K562 (cell line): ENCODE measurements around the gene LY6G6D. TPM values are rescaled to one million over a fixed set of nuclear protein-coding genes. Genes with fewer than 3 reads are reported as not detected.
A peak's percentile ranks its signal among the peaks of the same experiment; 100 is the strongest.

Experiments
- ARID2 ChIP-seq: fragments of 450-650 bp; IDR thresholded peaks from 2 replicates; pipeline ENCODE4 v1.6.1; 2017; ENCODE audit warnings: antibody characterized with exemption, mild to moderate bottlenecking
- ASH1L ChIP-seq: fragments of 450-650 bp; IDR thresholded peaks from 2 replicates; pipeline ENCODE4 v1.6.1; 2018; ENCODE audit warnings: borderline replicate concordance, mild to moderate bottlenecking, low read depth; ENCODE audit not compliant: partially characterized antibody
- CHCHD3 ChIP-seq: fragments of 250-450 bp; sonication (Bioruptor Pico); IDR thresholded peaks from 2 replicates; pipeline ENCODE4 v2.1.2; 2022; ENCODE audit warnings: mild to moderate bottlenecking
- CTCF ChIP-seq, 3 experiments: IDR thresholded peaks in 2 of 3; conservative IDR thresholded peaks in 1 of 3; 2 replicates each; pipeline ENCODE4 v1.5.1; 2011 to 2012; ENCODE audit warnings: low read length in 3 of 3, mild to moderate bottlenecking in 3 of 3, control low read depth in 2 of 3, improper control_type of control experiment in 1 of 3, inconsistent platforms in 1 of 3, low read depth in 1 of 3, mixed read lengths in 1 of 3, moderate library complexity in 1 of 3; ENCODE audit not compliant: insufficient read depth in 2 of 3
- E2F6 ChIP-seq, 2 experiments: IDR thresholded peaks; 2 replicates each; pipeline ENCODE4 v1.6.1; 2011; ENCODE audit warnings: borderline replicate concordance in 1 of 2, control low read depth in 1 of 2, low read depth in 1 of 2, low read length in 1 of 2, mild to moderate bottlenecking in 1 of 2, mixed read lengths in 1 of 2, moderate library complexity in 1 of 2; ENCODE audit not compliant: insufficient read depth in 1 of 2, insufficient read length in 1 of 2, poor library complexity in 1 of 2, severe bottlenecking in 1 of 2; ENCODE audit errors: extremely low read depth in 1 of 2
- EP400 ChIP-seq: fragments of 450-650 bp; IDR thresholded peaks from 2 replicates; pipeline ENCODE4 v1.6.1; 2017; ENCODE audit warnings: antibody characterized with exemption, mild to moderate bottlenecking, moderate library complexity
- GTF2A2 ChIP-seq: IDR thresholded peaks from 2 replicates; pipeline ENCODE4 v1.6.1; 2016; ENCODE audit warnings: mild to moderate bottlenecking, missing genetic modification characterization, missing compliant biosample characterization
- MEIS2 ChIP-seq: fragments of 450-650 bp; IDR thresholded peaks from 2 replicates; pipeline ENCODE4 v1.6.1; 2014; ENCODE audit warnings: mild to moderate bottlenecking; ENCODE audit not compliant: partially characterized antibody
- MTF1 ChIP-seq: fragments of 250-450 bp; sonication (Bioruptor Pico); IDR thresholded peaks from 2 replicates; pipeline ENCODE4 v1.9.0; 2021; ENCODE audit warnings: moderate library complexity, mild to moderate bottlenecking, inconsistent platforms, borderline replicate concordance
- NR2C2 ChIP-seq, 2 experiments: fragments of 200-800 bp in 1 of 2; sonication (Bioruptor generic) in 1 of 2; sonication (generic) in 1 of 2; formaldehyde crosslinking in 1 of 2; IDR thresholded peaks; 2 replicates each; pipeline versions ENCODE4 v1.6.1 to v1.8.0; 2016 to 2022; ENCODE audit warnings: mild to moderate bottlenecking in 1 of 2, missing compliant biosample characterization in 1 of 2, missing genetic modification characterization in 1 of 2, missing genetic modification reagents in 1 of 2
- RAD21 ChIP-seq, 2 experiments: fragments of 250-450 bp in 1 of 2; fragments of 450-650 bp in 1 of 2; sonication (Bioruptor Pico) in 1 of 2; formaldehyde crosslinking in 1 of 2; IDR thresholded peaks in 1 of 2; conservative IDR thresholded peaks in 1 of 2; 2 replicates each; pipeline versions ENCODE4 v1.4.0 to v1.8.0; 2020 to 2022; ENCODE audit warnings: mild to moderate bottlenecking in 2 of 2, moderate library complexity in 1 of 2
- RFX1 ChIP-seq: fragments of 450-650 bp; IDR thresholded peaks from 2 replicates; pipeline ENCODE4 v1.6.1; 2016; ENCODE audit warnings: mild to moderate bottlenecking, moderate library complexity
- SMARCC2 ChIP-seq: fragments of 450-650 bp; IDR thresholded peaks from 2 replicates; pipeline ENCODE4 v1.6.1; 2017; ENCODE audit warnings: antibody characterized with exemption, moderate library complexity, mild to moderate bottlenecking, low read depth
- TAL1 ChIP-seq: fragments of 450-650 bp; IDR thresholded peaks from 2 replicates; pipeline ENCODE4 v1.6.1; 2016; ENCODE audit warnings: mild to moderate bottlenecking
- TEAD1 ChIP-seq, 2 experiments: fragments of 450-650 bp in 1 of 2; sonication (generic) in 1 of 2; formaldehyde crosslinking; IDR thresholded peaks; 2 replicates each; pipeline versions ENCODE4 v1.4.0 to v1.8.0; 2020 to 2022; ENCODE audit warnings: mild to moderate bottlenecking in 2 of 2, missing genetic modification reagents in 1 of 2
- TGIF2 ChIP-seq: sonication (generic); formaldehyde crosslinking; IDR thresholded peaks from 2 replicates; pipeline ENCODE4 v1.8.1; 2022; ENCODE audit warnings: mild to moderate bottlenecking, missing genetic modification reagents, moderate library complexity
- ZNF174 ChIP-seq: fragments of 250-450 bp; sonication (Bioruptor Pico); IDR thresholded peaks from 2 replicates; pipeline ENCODE4 v1.4.0; 2020; ENCODE audit warnings: mild to moderate bottlenecking
- ZNF57 ChIP-seq: fragments of 450-650 bp; formaldehyde crosslinking; IDR thresholded peaks from 2 replicates; pipeline ENCODE4 v1.4.0; 2020; ENCODE audit warnings: mild to moderate bottlenecking, moderate library complexity
- ZNF766 ChIP-seq: fragments of 200-800 bp; sonication (Bioruptor generic); conservative IDR thresholded peaks from 2 replicates; pipeline ENCODE4 v1.6.1; 2016; ENCODE audit warnings: missing genetic modification characterization, missing compliant biosample characterization
- polyA plus RNA-seq, 8 experiments: library from polyadenylated mRNA; depleted of rRNA in 4 of 8; stranded (reverse) in 5 of 8; unstranded in 3 of 8; fragments of >200 nt; fragmentation: Nextera tagmentation in 2 of 8; fragmentation: Illumina TruSeq in 1 of 8; extraction: Ambion mirVana in 2 of 8; extraction: Trizol in 1 of 8; gene quantifications; 2 replicates each; pipeline versions ENCODE4 v1.2.1 to v1.2.3, GENCODE V29; 2011 to 2014; ENCODE audit warnings: inconsistent platforms in 1 of 8, missing spikeins in 1 of 8
- total RNA-seq, 7 experiments: library from RNA; depleted of rRNA in 6 of 7; stranded (reverse); fragments of >200 nt in 6 of 7; fragmentation: Illumina TruSeq in 2 of 7; extraction: Trizol in 2 of 7; gene quantifications; 2 replicates each; pipeline versions ENCODE4 v1.2.1 to v1.2.3, GENCODE V29; 2011 to 2021; ENCODE audit warnings: low replicate concordance in 1 of 7
- TF ChIP-seq, protein P1 (sequence below): fragments of 250-450 bp; sonication (Bioruptor Pico); IDR thresholded peaks from 2 replicates; pipeline ENCODE4 v1.9.0; 2021; ENCODE audit warnings: mild to moderate bottlenecking
- TF ChIP-seq, protein P2 (sequence below): IDR thresholded peaks from 3 replicates; pipeline ENCODE4 v1.6.1; 2011; ENCODE audit warnings: borderline replicate concordance, mild to moderate bottlenecking; ENCODE audit not compliant: insufficient read length, insufficient read depth
- TF ChIP-seq, protein P3 (sequence below): fragments of 450-650 bp; IDR thresholded peaks from 2 replicates; pipeline ENCODE4 v1.7.0; 2016; ENCODE audit warnings: borderline replicate concordance

Gene LY6G6D
- total and polyA plus RNA-seq, 9 of the 15 experiments (the other 6 are each of a cell fraction or from before 2014, with no cell fraction given), result 0.30 to 0.38 TPM; not detected in 7

GRCh38 chr6:31729515-31729978 is 14.4 kb downstream of the LY6G6D start (continued):
- TF ChIP-seq ZNF174 (CRISPR knock-in tag), result no peak
- no peak for TF ChIP-seq ASH1L
- no peak for TF ChIP-seq RFX1
- TF ChIP-seq, protein P1, sequence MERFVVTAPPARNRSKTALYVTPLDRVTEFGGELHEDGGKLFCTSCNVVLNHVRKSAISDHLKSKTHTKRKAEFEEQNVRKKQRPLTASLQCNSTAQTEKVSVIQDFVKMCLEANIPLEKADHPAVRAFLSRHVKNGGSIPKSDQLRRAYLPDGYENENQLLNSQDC (CRISPR knock-in tag), result peak; percentile 85; the same call in 1 of the 2 replicates
- no peak for TF ChIP-seq ZNF57 (CRISPR knock-in tag)
- TF ChIP-seq EP400, result no peak
- no peak for TF ChIP-seq E2F6 (IDR thresholded peaks at IDR 0.05; ENCODE audit: borderline replicate concordance in 1 of 2, extremely low read depth in 1 of 2, insufficient read depth in 1 of 2, insufficient read length in 1 of 2, low read depth in 1 of 2, low read length in 1 of 2, poor library complexity in 1 of 2, severe bottlenecking in 1 of 2)
- TF ChIP-seq NR2C2 (CRISPR knock-in tag; IDR thresholded peaks at IDR 0.05), result peak; percentile 47; the same call in 1 of the 2 replicates
- TF ChIP-seq NR2C2 (tag; IDR thresholded peaks at IDR 0.05), result no peak
- TF ChIP-seq, protein P2, sequence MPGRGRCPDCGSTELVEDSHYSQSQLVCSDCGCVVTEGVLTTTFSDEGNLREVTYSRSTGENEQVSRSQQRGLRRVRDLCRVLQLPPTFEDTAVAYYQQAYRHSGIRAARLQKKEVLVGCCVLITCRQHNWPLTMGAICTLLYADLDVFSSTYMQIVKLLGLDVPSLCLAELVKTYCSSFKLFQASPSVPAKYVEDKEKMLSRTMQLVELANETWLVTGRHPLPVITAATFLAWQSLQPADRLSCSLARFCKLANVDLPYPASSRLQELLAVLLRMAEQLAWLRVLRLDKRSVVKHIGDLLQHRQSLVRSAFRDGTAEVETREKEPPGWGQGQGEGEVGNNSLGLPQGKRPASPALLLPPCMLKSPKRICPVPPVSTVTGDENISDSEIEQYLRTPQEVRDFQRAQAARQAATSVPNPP, result no peak
- peak; percentile 87 for TF ChIP-seq CHCHD3 (CRISPR knock-in tag)
- TF ChIP-seq SMARCC2, result no peak; the same call in 1 of the 2 replicates
- TF ChIP-seq TAL1, result no peak
- no peak for TF ChIP-seq ZNF766 (CRISPR knock-in tag)
- TF ChIP-seq, protein P3, sequence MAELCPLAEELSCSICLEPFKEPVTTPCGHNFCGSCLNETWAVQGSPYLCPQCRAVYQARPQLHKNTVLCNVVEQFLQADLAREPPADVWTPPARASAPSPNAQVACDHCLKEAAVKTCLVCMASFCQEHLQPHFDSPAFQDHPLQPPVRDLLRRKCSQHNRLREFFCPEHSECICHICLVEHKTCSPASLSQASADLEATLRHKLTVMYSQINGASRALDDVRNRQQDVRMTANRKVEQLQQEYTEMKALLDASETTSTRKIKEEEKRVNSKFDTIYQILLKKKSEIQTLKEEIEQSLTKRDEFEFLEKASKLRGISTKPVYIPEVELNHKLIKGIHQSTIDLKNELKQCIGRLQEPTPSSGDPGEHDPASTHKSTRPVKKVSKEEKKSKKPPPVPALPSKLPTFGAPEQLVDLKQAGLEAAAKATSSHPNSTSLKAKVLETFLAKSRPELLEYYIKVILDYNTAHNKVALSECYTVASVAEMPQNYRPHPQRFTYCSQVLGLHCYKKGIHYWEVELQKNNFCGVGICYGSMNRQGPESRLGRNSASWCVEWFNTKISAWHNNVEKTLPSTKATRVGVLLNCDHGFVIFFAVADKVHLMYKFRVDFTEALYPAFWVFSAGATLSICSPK, result peak; percentile 92; the same call in 1 of the 2 replicates
- peak; percentile 99 for TF ChIP-seq RAD21 (CRISPR knock-in tag; conservative IDR thresholded peaks at IDR 0.05 in 1 of 2, IDR thresholded peaks at IDR 0.05 in 1 of 2)
- TF ChIP-seq MTF1 (CRISPR knock-in tag), result no peak
- TF ChIP-seq CTCF (IDR thresholded peaks at IDR 0.05 in 2 of 3, conservative IDR thresholded peaks at IDR 0.05 in 1 of 3; ENCODE audit: insufficient read depth in 2 of 3, low read depth in 1 of 3, low read length in 3 of 3), result peak; percentile 12 to 99 (median 95); a peak in 5 of 6 replicates
- peak; percentile 85 to 98 for TF ChIP-seq TEAD1 (CRISPR knock-in tag; IDR thresholded peaks at IDR 0.05)
- TF ChIP-seq MEIS2, result no peak
- peak; percentile 94 for TF ChIP-seq ARID2
- TF ChIP-seq GTF2A2 (tag), result no peak
- TF ChIP-seq TGIF2 (CRISPR knock-in tag), result no peak
